Ammon's horn (tissue), 1 donor: ENCODE measurements around the gene CBX8.

Experiments used
- DNase-seq: peaks from one replicate; pipeline ENCODE4 v3.0.0-alpha.2; 2016; ENCODE audit warnings: low spot score

The CBX8 gene

GRCh38 chr17:79804856-79805696 is 8.2 kb upstream of the CBX8 start:
- DNase-seq: no peak

GRCh38 chr17:79803997-79804855 is 7.3 kb upstream of the CBX8 start:
- DNase-seq: no peak

GRCh38 chr17:79803421-79803996 is 6.6 kb upstream of the CBX8 start:
- no peak for DNase-seq

GRCh38 chr17:79802736-79803420 is 6.0 kb upstream of the CBX8 start:
- DNase-seq: no peak

GRCh38 chr17:79802039-79802735 is 5.3 kb upstream of the CBX8 start:
- DNase-seq: no peak

- DNase-seq: no peak
Measured at GRCh38 chr17:79801156-79802038, 4.5 kb upstream of the CBX8 start.

GRCh38 chr17:79800325-79801155 is 3.7 kb upstream of the CBX8 start:
- no peak for DNase-seq

- no peak for DNase-seq
Measured at GRCh38 chr17:79799538-79800324, 2.9 kb upstream of the CBX8 start.

- no peak for DNase-seq
Measured at GRCh38 chr17:79799174-79799537, 2.3 kb upstream of the CBX8 start.

- no peak for DNase-seq
Measured at GRCh38 chr17:79798299-79799173, 1.7 kb upstream of the CBX8 start.

- no peak for DNase-seq
Measured at GRCh38 chr17:79797492-79798298, 818 bp upstream of the CBX8 start.

- no peak for DNase-seq
Measured at GRCh38 chr17:79796444-79796762, 474 bp downstream of the CBX8 start.

- DNase-seq: no peak
Measured at GRCh38 chr17:79795795-79796443, 958 bp downstream of the CBX8 start.

GRCh38 chr17:79794659-79795511 is 2.0 kb downstream of the CBX8 start:
- DNase-seq: no peak

- no peak for DNase-seq
Measured at GRCh38 chr17:79793924-79794304, 3.0 kb downstream of the CBX8 start.
